Gastroesophageal sphincter (tissue), 3 donors: ENCODE measurements around the gene RNPEP.

Source experiments
- CTCF ChIP-seq, 4 experiments: fragments of 200-600 bp in 2 of 4; fragments of 450-650 bp in 2 of 4; sonication (generic) in 1 of 4; IDR thresholded peaks; one replicate each; pipeline ENCODE4 v1.5.1; 2017 to 2019; ENCODE audit warnings: antibody characterized with exemption in 4 of 4, mild to moderate bottlenecking in 2 of 4, moderate library complexity in 2 of 4
- POLR2A ChIP-seq, 2 donors: fragments of 450-650 bp; IDR thresholded peaks; one replicate each; pipeline ENCODE4 v1.6.1; 2017; ENCODE audit warnings: antibody characterized with exemption in 2 of 2, mild to moderate bottlenecking in 2 of 2, moderate library complexity in 1 of 2
- POLR2AphosphoS5 ChIP-seq: sonication (generic); formaldehyde crosslinking; IDR thresholded peaks from one replicate; pipeline ENCODE4 v1.6.1; 2017; ENCODE audit warnings: antibody characterized with exemption

- TF ChIP-seq CTCF (IDR thresholded peaks at IDR 0.05) = no peak
- TF ChIP-seq POLR2AphosphoS5 = no peak
- no peak for TF ChIP-seq POLR2A (IDR thresholded peaks at IDR 0.05)
Observed at GRCh38 chr1:202017749-202018467, 35.5 kb downstream of the RNPEP start.
